ENCODE results near the gene KAT8. TPM values are rescaled to one million over a fixed set of nuclear protein-coding genes. Genes with fewer than 3 reads are reported as not detected.

Gene KAT8
- total and polyA plus RNA-seq, 2 of the 4 experiments (the other 2 are of a cell fraction), result 19.4 to 27.4 TPM

- H3K56ac ChIP-seq (ENCODE audit: extremely low read depth, insufficient read depth, low read length), result no peak overlapping the region
- peaks cover 18% of the 10 kb centered on the region for H3K27me3 ChIP-seq (ENCODE audit: control insufficient read depth, insufficient read depth, low read length)
- H2BK120ac ChIP-seq (ENCODE audit: low read depth, low read length), result no peak overlapping the region
- peak overlapping the region; percentile 55 to 84; a peak in 2 of 4 replicates for H4K8ac ChIP-seq (ENCODE audit: low read depth in 2 of 2, low read length in 2 of 2)
- H3K9me1 ChIP-seq (ENCODE audit: insufficient read depth, low read length), result peaks cover 7% of the 10 kb centered on the region; the same call in 1 of the 2 replicates
- WGBS, 2 experiments (ENCODE audit: extremely low coverage in 2 of 2, insufficient read length in 1 of 2), result no CpG with 5 or more reads among the region's 22 CpGs
- no peak overlapping the region; the same call in 1 of the 2 replicates for H4K91ac ChIP-seq (ENCODE audit: insufficient read depth, low read depth, low read length)
- no peaks in the 10 kb centered on the region for H3K9me3 ChIP-seq (ENCODE audit: control insufficient read depth, insufficient read depth, low read length)
- intact Hi-C loops (cut with micrococcal nuclease), result loop anchor here (2.0 kb wide), 1 partner anchor 26 kb away; the partner anchor contains the start of gene KAT8
- peak overlapping the region; percentile 49 for H3K4me3 ChIP-seq (ENCODE audit: insufficient read depth, low read depth, low read length)
- peak overlapping the region; percentile 19 for H4K5ac ChIP-seq (ENCODE audit: low read depth, low read length)
- peaks cover 0 to 7% of the 10 kb centered on the region in 2 experiments; a peak in 1 of 4 replicates for H3K79me1 ChIP-seq (ENCODE audit: low read depth in 1 of 2, low read length in 2 of 2)
- no peak overlapping the region for H2BK5ac ChIP-seq (ENCODE audit: low read depth, low read length, poor library complexity, severe bottlenecking)
- H2AFZ ChIP-seq (replicated peaks; ENCODE audit: low read length, poor library complexity), result peak overlapping the region; percentile 95
- POLR2A ChIA-PET (ENCODE audit: unreplicated experiment), result interaction anchor here (1.4 to 1.8 kb wide), 2 partner anchors 26 to 37 kb away, joined by 7 to 9 read pairs; partner anchors contain the start of genes FUS and KAT8
- H2AK9ac ChIP-seq (replicated peaks; ENCODE audit: low read depth, low read length, poor library complexity), result peak overlapping the region; percentile 93
- peaks cover 16% of the 10 kb centered on the region for H3K4me1 ChIP-seq (ENCODE audit: control insufficient read depth, insufficient read depth, low read length)
- no peak overlapping the region for H3K23ac ChIP-seq (ENCODE audit: low read depth, low read length)
- CTCF ChIA-PET, result interaction anchor here (0.6 to 2.2 kb wide), 15 partner anchors 9 to 237 kb away, joined by 3 to 13 read pairs (median 4); partner anchors contain the start of genes KAT8 and VKORC1
- no peaks in the 10 kb centered on the region; the same call in 1 of the 2 replicates for H4K20me1 ChIP-seq (ENCODE audit: insufficient read depth, low read length)
- no peak overlapping the region for H2BK15ac ChIP-seq (ENCODE audit: low read depth, low read length)
- peak overlapping the region; percentile 65 for H3K4me2 ChIP-seq (ENCODE audit: low read depth, low read length)
- dilution Hi-C loops (cut with HindIII; ENCODE audit: low sequenced_read_pairs, unreplicated experiment), result no loop called here
- H3K27ac ChIP-seq (ENCODE audit: insufficient read depth, low read length), result no peak overlapping the region
- no peak for ATAC-seq (ENCODE audit: low read depth)
- H2AK5ac ChIP-seq (ENCODE audit: low read depth, low read length), result no peak overlapping the region
- no peak for DNase-seq
- no peak overlapping the region for H3K14ac ChIP-seq (replicated peaks; ENCODE audit: low read depth, low read length)
- H2BK20ac ChIP-seq (ENCODE audit: low read depth, low read length), result no peak overlapping the region
- no TSS peak for BruUV-seq (replicated peaks)
- no peaks in the 10 kb centered on the region for H3K36me3 ChIP-seq (ENCODE audit: control insufficient read depth, insufficient read depth, low read length)
- no peak overlapping the region for H3K4ac ChIP-seq (ENCODE audit: low read depth, low read length)
- in situ Hi-C loops (cut with MboI; ENCODE audit: low sequenced_read_pairs), result no loop called here
- no peak overlapping the region for H3K9ac ChIP-seq (ENCODE audit: low read depth, low read length)
- no peak overlapping the region for H3K18ac ChIP-seq (ENCODE audit: low read depth, low read length)
- TF ChIP-seq POLR2A (IDR thresholded peaks at IDR 0.05; ENCODE audit: low read depth, low read length) (no peak), RCOR1 (IDR thresholded peaks at IDR 0.05; ENCODE audit: insufficient replicate concordance, low read length) (no peak), CTCF (conservative IDR thresholded peaks at IDR 0.05; ENCODE audit: low read depth, low read length) (no peak), RFX5 (IDR thresholded peaks at IDR 0.05; ENCODE audit: low read depth, low read length) (no peak), MAZ (IDR thresholded peaks at IDR 0.05; ENCODE audit: borderline replicate concordance, low read depth, low read length) (no peak), CEBPB (IDR thresholded peaks at IDR 0.05; ENCODE audit: low read depth, low read length) (no peak), SMC3 (IDR thresholded peaks at IDR 0.05; ENCODE audit: low read depth, low read length) (no peak), RAD21 (IDR thresholded peaks at IDR 0.05; ENCODE audit: low read length) (no peak), ELK1 (IDR thresholded peaks at IDR 0.05; ENCODE audit: borderline replicate concordance, low read depth, low read length) (no peak), CHD1 (IDR thresholded peaks at IDR 0.05; ENCODE audit: low read depth, low read length) (no peak), USF2 (IDR thresholded peaks at IDR 0.05; ENCODE audit: low read depth, low read length) (no peak), MXI1 (IDR thresholded peaks at IDR 0.05; ENCODE audit: borderline replicate concordance, low read depth, low read length) (no peak), FOS (IDR thresholded peaks at IDR 0.05; ENCODE audit: low read depth, low read length) (no peak), NFE2L2 (IDR thresholded peaks at IDR 0.05; ENCODE audit: low read depth, low read length) (no peak), MAFK (IDR thresholded peaks at IDR 0.05; ENCODE audit: low read depth, low read length) (no peak)
Measured at GRCh38 chr16:31143011-31143693, 25.7 kb downstream of the KAT8 start.
